ENCODE measurements around the gene IL5.
"Not testable (repeated sequence)": the region's sequence is repeated elsewhere in the genome, so short reads cannot be mapped to it uniquely, and the experiment has no call there.

The IL5 gene

DNA sequence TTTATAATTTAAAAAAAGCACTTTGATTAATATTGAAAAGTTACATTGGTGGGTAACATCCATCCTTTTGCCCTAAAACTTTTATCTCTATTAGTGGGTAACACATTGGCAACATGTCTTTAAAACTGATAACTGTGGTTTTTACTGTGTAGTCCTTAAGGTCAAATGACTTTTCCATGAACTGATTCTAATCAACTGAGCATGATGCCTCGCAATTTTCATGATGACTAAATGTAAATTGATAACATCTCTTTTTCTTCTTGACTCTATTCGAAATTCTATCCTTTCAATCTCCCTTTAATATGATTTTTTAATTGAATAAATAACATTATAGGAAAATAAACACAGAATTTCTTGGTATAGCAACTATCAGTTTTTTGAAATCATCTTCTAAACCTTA is 6.3 kb upstream of the IL5 start:
- Histone ChIP-seq H3K9me3 (ENCODE audit: insufficient read depth, low read length) (no peaks in the 10 kb centered on the region; the same call in 1 of the 2 replicates), H3K4me3 (ENCODE audit: insufficient read length, low read depth) (no peak overlapping the region), H3K36me3 (ENCODE audit: insufficient read depth, insufficient read length, low read length) (no peaks in the 10 kb centered on the region), H3K4me1 (ENCODE audit: insufficient read depth, insufficient read length) (no peaks in the 10 kb centered on the region), H3K9ac (ENCODE audit: insufficient read length, low read depth) (no peak overlapping the region), H3K27me3 (ENCODE audit: insufficient read depth, insufficient read length) (no peaks in the 10 kb centered on the region)
- no peak for DNase-seq (ENCODE audit: low read depth, low spot score)
- TF ChIP-seq ZNF274 (IDR thresholded peaks at IDR 0.05; ENCODE audit: low read depth, low read length) (no peak), SUZ12 (IDR thresholded peaks at IDR 0.05; ENCODE audit: extremely low read depth, insufficient read depth, insufficient read length) (no peak), YY1 (IDR thresholded peaks at IDR 0.05; ENCODE audit: insufficient read depth, insufficient read length) (no peak)

DNA sequence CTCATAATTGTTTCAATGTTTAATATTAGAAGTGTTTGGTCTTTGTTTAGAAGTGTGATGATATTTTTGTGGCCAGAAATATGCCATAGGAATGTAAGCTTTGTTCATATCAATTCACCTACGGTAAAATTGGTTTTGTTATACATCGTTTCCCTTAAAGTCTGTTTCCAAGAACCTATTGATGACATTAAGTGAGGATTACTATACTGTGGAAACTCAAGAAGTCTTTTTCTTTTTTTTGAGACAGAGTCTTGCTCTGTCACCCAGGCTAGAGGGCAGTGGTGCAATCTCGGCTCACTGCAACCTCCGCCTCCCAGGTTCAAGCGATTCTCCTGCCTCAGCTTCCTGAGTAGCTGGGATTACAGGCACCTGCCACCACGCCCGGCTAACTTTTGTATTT is 5.5 kb upstream of the IL5 start:
- not testable (repeated sequence) for H3K9ac ChIP-seq (ENCODE audit: insufficient read length, low read depth); H3K4me3 ChIP-seq (ENCODE audit: insufficient read length, low read depth); H3K9me3 ChIP-seq (ENCODE audit: insufficient read depth, low read length); H3K36me3 ChIP-seq (ENCODE audit: insufficient read depth, insufficient read length, low read length); DNase-seq (ENCODE audit: low read depth, low spot score); H3K27me3 ChIP-seq (ENCODE audit: insufficient read depth, insufficient read length); H3K4me1 ChIP-seq (ENCODE audit: insufficient read depth, insufficient read length)

DNA sequence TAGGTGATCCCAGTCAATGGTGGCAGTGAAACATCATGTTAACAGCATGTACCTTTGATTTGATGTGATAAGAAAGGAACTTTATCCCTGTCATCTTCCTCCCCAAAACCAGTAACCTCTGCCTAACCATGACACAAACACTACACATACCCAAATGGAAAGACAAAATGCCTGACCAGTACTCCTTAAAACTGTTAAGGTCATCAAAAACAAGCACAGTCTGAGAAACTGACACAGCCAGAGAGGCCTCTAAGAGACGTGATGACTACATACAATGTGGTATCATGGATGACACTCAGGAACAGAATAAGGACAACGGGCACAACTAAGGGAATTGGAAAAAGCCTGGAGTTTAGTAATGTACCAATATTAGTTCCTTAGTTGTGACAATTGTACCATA is 3.9 kb upstream of the IL5 start:
- H3K36me3 ChIP-seq (ENCODE audit: insufficient read depth, insufficient read length, low read length) = no peaks in the 10 kb centered on the region
- H3K4me3 ChIP-seq (ENCODE audit: insufficient read length, low read depth) = no peak overlapping the region
- no peaks in the 10 kb centered on the region for H3K4me1 ChIP-seq (ENCODE audit: insufficient read depth, insufficient read length)
- TF ChIP-seq YY1 (IDR thresholded peaks at IDR 0.05; ENCODE audit: insufficient read depth, insufficient read length) = no peak
- TF ChIP-seq SUZ12 (IDR thresholded peaks at IDR 0.05; ENCODE audit: extremely low read depth, insufficient read depth, insufficient read length) = no peak
- no peak for TF ChIP-seq ZNF274 (IDR thresholded peaks at IDR 0.05; ENCODE audit: low read depth, low read length)
- H3K9me3 ChIP-seq (ENCODE audit: insufficient read depth, low read length) = no peaks in the 10 kb centered on the region; the same call in 1 of the 2 replicates
- H3K27me3 ChIP-seq (ENCODE audit: insufficient read depth, insufficient read length) = no peaks in the 10 kb centered on the region
- DNase-seq (ENCODE audit: low read depth, low spot score) = no peak
- no peak overlapping the region for H3K9ac ChIP-seq (ENCODE audit: insufficient read length, low read depth)

DNA sequence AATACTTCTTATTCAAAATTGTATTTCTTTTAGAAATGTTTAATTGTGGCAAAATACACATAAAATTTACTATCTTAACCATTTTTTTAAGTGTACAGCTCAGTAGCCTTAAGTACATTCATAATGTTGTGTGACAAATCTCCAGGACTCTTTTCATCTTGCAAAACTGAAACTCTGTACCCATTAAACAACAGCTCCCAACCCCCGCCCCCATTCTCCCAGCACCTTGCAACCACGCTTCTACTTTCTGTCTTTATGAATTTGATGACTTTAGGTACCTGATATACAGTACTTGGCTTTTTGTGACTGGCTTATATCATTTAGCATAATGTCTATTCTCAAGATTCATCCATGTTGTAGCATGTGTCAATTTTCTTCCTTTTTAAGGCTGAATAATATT is 2.8 kb upstream of the IL5 start:
- no peak overlapping the region for H3K4me3 ChIP-seq (ENCODE audit: insufficient read length, low read depth)
- DNase-seq (ENCODE audit: low read depth, low spot score) = no peak
- no peaks in the 10 kb centered on the region for H3K4me1 ChIP-seq (ENCODE audit: insufficient read depth, insufficient read length)
- TF ChIP-seq YY1 (IDR thresholded peaks at IDR 0.05; ENCODE audit: insufficient read depth, insufficient read length) (no peak), SUZ12 (IDR thresholded peaks at IDR 0.05; ENCODE audit: extremely low read depth, insufficient read depth, insufficient read length) (no peak), ZNF274 (IDR thresholded peaks at IDR 0.05; ENCODE audit: low read depth, low read length) (no peak)
- H3K9me3 ChIP-seq (ENCODE audit: insufficient read depth, low read length) = no peaks in the 10 kb centered on the region; the same call in 1 of the 2 replicates
- no peak overlapping the region for H3K9ac ChIP-seq (ENCODE audit: insufficient read length, low read depth)
- no peaks in the 10 kb centered on the region for H3K27me3 ChIP-seq (ENCODE audit: insufficient read depth, insufficient read length)
- no peaks in the 10 kb centered on the region for H3K36me3 ChIP-seq (ENCODE audit: insufficient read depth, insufficient read length, low read length)

DNA sequence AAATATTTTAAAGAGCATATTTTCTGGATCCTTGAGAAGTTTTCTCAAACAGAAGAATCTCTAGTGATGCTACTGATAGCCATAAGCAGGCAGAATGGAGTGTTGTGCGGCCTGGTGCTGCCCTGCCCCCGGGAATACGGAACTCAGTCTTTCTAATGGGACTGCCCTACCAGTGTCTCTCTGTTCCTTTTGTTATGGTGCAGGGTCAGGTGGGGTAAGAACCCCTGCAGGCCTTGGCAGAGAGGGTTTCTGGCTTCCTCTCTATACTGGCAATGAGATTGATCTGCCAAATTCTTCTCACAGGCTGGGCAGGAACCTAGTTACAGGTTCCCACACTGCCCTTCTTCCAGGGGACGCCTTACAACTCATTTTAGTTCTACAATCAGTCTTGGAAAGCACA is 2.6 kb downstream of the IL5 start:
- no peaks in the 10 kb centered on the region for H3K9me3 ChIP-seq (ENCODE audit: insufficient read depth, low read length)
- no peaks in the 10 kb centered on the region for H3K36me3 ChIP-seq (ENCODE audit: insufficient read depth, insufficient read length, low read length)

DNA sequence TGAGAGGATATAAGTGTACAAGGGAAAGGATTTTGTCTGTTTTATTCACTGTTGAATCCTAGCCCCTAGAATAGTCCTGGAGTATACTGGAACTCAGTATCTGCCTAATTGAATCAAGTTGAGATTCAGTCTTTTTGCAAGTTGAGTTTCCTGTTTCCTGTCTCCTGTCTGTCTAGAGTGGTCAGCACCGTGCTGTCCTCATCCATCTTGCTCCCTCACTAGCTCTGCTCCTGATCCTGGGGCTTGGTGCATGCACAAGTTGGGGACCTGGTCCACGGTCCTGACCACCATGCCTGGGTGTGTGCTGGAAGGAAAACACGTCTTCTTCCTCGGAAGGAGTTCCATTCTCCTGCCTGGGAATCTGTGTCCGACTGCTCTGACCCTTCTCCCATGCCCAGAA is 3.2 kb downstream of the IL5 start:
- DNase-seq (ENCODE audit: low read depth, low spot score) = no peak
- Histone ChIP-seq H3K4me1 (ENCODE audit: insufficient read depth, insufficient read length) (peaks cover 3% of the 10 kb centered on the region), H3K27me3 (ENCODE audit: insufficient read depth, insufficient read length) (no peaks in the 10 kb centered on the region), H3K9me3 (ENCODE audit: insufficient read depth, low read length) (no peaks in the 10 kb centered on the region), H3K4me3 (ENCODE audit: insufficient read length, low read depth) (no peak overlapping the region), H3K36me3 (ENCODE audit: insufficient read depth, insufficient read length, low read length) (no peaks in the 10 kb centered on the region), H3K9ac (ENCODE audit: insufficient read length, low read depth) (no peak overlapping the region)
- TF ChIP-seq SUZ12 (IDR thresholded peaks at IDR 0.05; ENCODE audit: extremely low read depth, insufficient read depth, insufficient read length) (no peak), YY1 (IDR thresholded peaks at IDR 0.05; ENCODE audit: insufficient read depth, insufficient read length) (no peak), ZNF274 (IDR thresholded peaks at IDR 0.05; ENCODE audit: low read depth, low read length) (no peak)

More for the DNA sequence above, 2.6 kb downstream of the IL5 start:
- TF ChIP-seq SUZ12 (IDR thresholded peaks at IDR 0.05; ENCODE audit: extremely low read depth, insufficient read depth, insufficient read length) (no peak), ZNF274 (IDR thresholded peaks at IDR 0.05; ENCODE audit: low read depth, low read length) (no peak), YY1 (IDR thresholded peaks at IDR 0.05; ENCODE audit: insufficient read depth, insufficient read length) (no peak)
- Histone ChIP-seq H3K4me3 (ENCODE audit: insufficient read length, low read depth) (no peak overlapping the region), H3K9ac (ENCODE audit: insufficient read length, low read depth) (no peak overlapping the region), H3K27me3 (ENCODE audit: insufficient read depth, insufficient read length) (no peaks in the 10 kb centered on the region), H3K4me1 (ENCODE audit: insufficient read depth, insufficient read length) (peaks cover 3% of the 10 kb centered on the region)
- DNase-seq (ENCODE audit: low read depth, low spot score) = no peak

DNA sequence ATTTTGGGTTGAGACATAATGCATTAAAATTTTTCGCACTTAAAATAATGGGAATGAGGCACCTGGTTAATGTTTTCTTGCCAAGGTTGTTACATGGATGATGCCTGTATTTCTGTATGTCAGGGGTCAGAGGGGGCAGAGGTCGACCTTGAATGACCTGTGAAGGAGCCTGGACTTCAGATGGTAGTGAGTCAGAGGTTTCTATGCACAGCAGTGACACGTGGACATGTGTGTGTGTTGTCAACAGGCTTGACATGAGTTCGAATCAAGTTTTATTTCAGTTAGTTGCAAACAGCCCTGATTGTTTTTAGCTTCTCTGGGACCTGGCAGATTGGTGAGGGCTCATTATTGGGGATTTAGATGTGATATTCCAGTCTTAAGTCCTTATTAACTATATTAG is 3.6 kb downstream of the IL5 start:
- peaks cover 3% of the 10 kb centered on the region for H3K4me1 ChIP-seq (ENCODE audit: insufficient read depth, insufficient read length)
- H3K27me3 ChIP-seq (ENCODE audit: insufficient read depth, insufficient read length) = no peaks in the 10 kb centered on the region
- H3K4me3 ChIP-seq (ENCODE audit: insufficient read length, low read depth) = no peak overlapping the region
- no peak for DNase-seq (ENCODE audit: low read depth, low spot score)
- H3K9ac ChIP-seq (ENCODE audit: insufficient read length, low read depth) = no peak overlapping the region
- H3K9me3 ChIP-seq (ENCODE audit: insufficient read depth, low read length) = no peaks in the 10 kb centered on the region
- TF ChIP-seq ZNF274 (IDR thresholded peaks at IDR 0.05; ENCODE audit: low read depth, low read length) = no peak
- TF ChIP-seq SUZ12 (IDR thresholded peaks at IDR 0.05; ENCODE audit: extremely low read depth, insufficient read depth, insufficient read length) = no peak
- TF ChIP-seq YY1 (IDR thresholded peaks at IDR 0.05; ENCODE audit: insufficient read depth, insufficient read length) = no peak
- no peaks in the 10 kb centered on the region for H3K36me3 ChIP-seq (ENCODE audit: insufficient read depth, insufficient read length, low read length)

DNA sequence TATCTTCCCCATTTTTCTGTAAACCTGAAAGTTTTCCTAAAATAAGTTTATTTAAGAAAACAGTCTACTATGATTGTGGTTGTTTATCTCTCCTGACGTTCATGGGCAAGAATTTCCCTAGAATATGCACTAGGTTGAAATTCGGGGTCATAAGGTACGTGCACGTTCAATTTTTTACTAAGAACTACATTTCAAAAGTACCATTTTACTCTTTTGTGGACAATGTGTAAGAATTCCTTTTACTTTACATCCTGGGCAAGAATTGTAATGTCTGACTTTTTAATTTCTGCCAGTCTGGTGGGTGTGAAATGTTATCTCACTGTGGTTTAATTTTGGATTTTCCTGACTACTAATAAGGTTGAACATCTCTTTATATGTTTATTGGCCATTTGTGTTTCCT is 12.4 kb downstream of the IL5 start:
- Histone ChIP-seq H3K4me1 (ENCODE audit: insufficient read depth, insufficient read length) (no peaks in the 10 kb centered on the region), H3K4me3 (ENCODE audit: insufficient read length, low read depth) (no peak overlapping the region), H3K27me3 (ENCODE audit: insufficient read depth, insufficient read length) (no peaks in the 10 kb centered on the region), H3K9me3 (ENCODE audit: insufficient read depth, low read length) (no peaks in the 10 kb centered on the region), H3K9ac (ENCODE audit: insufficient read length, low read depth) (no peak overlapping the region), H3K36me3 (ENCODE audit: insufficient read depth, insufficient read length, low read length) (no peaks in the 10 kb centered on the region)
- no peak for DNase-seq (ENCODE audit: low read depth, low spot score)
- TF ChIP-seq SUZ12 (IDR thresholded peaks at IDR 0.05; ENCODE audit: extremely low read depth, insufficient read depth, insufficient read length) (no peak), YY1 (IDR thresholded peaks at IDR 0.05; ENCODE audit: insufficient read depth, insufficient read length) (no peak), ZNF274 (IDR thresholded peaks at IDR 0.05; ENCODE audit: low read depth, low read length) (no peak)

All from NT2/D1 (cell line).